GM15510 (cell line): ENCODE measurements around the gene NUDT3.

Experiments used
- POLR2A ChIP-seq: IDR thresholded peaks from 3 replicates; pipeline ENCODE4 v1.6.1; 2011; ENCODE audit warnings: borderline replicate concordance; ENCODE audit not compliant: insufficient read length; ENCODE audit errors: extremely low read depth

The NUDT3 gene

GRCh38 chr6:34340394-34340793, 52.1 kb downstream of the NUDT3 start:
- no peak for TF ChIP-seq POLR2A

GRCh38 chr6:34339971-34340370, 52.5 kb downstream of the NUDT3 start:
- TF ChIP-seq POLR2A = no peak

DNA sequence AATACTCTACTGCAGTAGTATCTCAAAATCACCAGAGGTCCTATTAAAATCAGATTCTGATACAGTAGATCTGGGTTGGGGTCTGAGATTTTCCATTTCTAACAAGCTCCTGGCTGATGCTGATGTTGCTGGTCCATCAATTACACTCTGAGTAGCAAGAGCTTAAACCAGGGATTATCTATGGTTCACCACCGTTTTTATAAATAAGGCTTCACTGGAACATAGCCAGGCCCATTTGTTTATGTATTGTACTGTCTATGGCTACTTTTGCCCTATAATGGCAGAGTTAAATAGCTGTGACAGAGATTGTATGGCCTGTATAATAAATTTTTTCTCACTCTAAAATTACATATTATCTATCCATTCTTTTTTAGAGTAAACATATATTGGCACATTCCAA, 53.0 kb downstream of the NUDT3 start:
- TF ChIP-seq POLR2A = no peak

DNA sequence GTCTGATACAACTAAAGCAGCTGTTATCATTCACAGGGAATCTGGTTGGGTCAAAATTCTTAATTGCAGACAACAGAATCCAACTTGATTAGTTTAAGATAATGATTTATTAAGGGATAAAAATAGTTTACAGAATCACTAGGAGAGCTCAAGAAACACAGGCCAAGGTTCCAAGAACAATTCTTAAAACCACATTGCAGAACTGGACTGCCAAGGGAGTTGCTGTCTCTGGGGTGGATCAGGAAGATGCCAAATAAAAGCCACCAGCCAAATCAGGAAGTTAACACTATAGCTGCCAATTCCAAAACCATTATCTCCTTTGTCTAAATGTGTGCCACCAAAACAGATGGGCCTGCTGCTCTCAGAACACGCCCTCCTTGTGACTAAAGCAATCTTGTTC, 53.7 kb downstream of the NUDT3 start:
- no peak for TF ChIP-seq POLR2A

GRCh38 chr6:34338377-34338776, 54.1 kb downstream of the NUDT3 start:
- no peak for TF ChIP-seq POLR2A

GRCh38 chr6:34334796-34335416, 57.6 kb downstream of the NUDT3 start:
- no peak for TF ChIP-seq POLR2A

DNA sequence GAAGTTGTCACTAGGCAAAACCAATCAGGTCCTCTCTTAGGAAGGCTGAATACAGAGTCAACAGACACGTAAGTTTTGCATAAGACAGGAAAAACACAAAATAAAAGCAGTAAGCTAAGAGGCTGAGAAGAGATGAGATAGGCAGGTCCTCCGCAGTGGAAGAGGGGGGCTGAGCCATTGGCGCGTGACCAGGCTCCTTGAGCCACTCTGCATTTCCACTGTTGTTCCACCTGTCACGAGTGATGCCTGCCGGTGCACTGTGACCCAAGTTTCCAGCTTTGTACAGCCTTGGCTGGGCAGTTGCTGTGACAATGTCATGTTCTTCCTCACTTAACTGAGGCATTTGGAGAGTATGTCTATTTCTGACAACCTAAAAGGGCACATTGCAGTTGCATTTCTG, 58.6 kb downstream of the NUDT3 start:
- TF ChIP-seq POLR2A = no peak

GRCh38 chr6:34332251-34333198, 59.9 kb downstream of the NUDT3 start:
- TF ChIP-seq POLR2A = no peak

GRCh38 chr6:34331371-34332050, 61.0 kb downstream of the NUDT3 start:
- TF ChIP-seq POLR2A = no peak

DNA sequence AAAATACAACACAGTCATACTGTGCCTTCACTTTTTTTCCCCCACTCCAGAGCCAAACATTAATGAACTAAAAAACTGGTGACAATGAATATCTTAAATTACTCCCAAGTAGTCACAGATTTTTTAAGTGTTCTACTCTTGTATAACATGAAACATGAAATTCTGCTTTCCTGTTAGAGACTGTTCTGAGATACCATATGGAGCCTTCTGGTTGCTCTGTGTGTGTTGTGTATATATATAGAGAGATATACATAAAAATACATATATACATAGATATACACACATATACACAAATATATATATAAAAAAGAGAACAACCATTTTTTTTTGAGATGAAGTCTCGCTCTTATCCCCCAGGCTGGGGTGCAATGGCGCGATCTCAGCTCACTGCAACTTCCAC, 63.5 kb downstream of the NUDT3 start:
- TF ChIP-seq POLR2A = no peak

DNA sequence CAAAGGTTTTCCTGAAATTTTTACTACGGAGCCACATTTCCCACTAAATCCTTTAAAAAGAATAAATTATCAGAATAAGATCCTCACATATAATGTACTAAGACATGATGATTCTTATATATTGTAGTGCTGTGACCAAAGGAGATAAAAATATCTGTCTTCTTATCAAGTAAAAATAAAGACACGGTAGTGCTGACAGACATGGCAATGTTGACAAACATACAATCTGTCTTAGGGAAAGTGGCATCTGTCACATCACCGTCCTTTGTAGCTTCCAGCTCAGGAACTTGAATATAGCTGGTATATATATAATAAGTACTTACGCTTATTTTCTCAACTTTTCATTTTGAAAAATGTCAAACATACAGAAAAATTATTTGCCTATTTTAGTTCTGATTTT, 66.8 kb downstream of the NUDT3 start:
- no peak for TF ChIP-seq POLR2A

DNA sequence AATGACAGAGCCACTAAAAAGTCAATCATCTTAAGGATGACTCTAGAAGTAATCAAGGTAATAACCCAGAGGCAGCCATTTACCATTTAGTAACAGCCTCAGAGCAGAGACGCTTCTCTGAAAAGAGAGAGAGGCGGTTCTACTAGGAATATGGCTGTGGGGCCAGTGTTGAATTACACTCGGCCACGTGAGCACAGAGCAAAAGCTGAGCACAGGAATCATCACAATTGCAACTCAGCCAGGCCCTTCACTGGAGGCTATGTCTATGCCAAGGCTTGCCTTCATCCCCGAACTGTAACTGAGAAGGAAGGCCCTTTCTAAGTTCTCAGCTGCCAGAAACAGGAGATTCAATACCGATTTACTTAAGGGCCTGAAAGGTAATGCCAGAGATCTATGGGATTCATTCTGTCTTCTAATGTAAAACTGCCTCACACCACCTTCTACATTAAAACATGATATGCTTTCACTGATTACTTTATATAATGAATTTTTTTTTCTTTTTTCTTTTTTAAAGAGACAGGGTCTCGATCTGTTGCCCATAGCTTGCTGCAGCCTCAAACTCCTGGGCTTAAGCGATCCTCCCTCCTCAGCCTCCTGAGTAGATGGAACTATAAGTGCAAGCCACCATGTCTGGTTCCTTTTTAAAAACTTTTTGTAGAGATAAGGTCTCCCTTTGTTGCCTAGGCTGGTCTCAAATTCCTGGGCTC, 67.6 kb downstream of the NUDT3 start:
- no peak for TF ChIP-seq POLR2A

- TF ChIP-seq POLR2A = no peak
These were observed 69.2 kb downstream of the NUDT3 start for GRCh38 chr6:34323300-34323699.

GRCh38 chr6:34322732-34323131, 69.7 kb downstream of the NUDT3 start:
- no peak for TF ChIP-seq POLR2A

GRCh38 chr6:34321821-34322220, 70.6 kb downstream of the NUDT3 start:
- no peak for TF ChIP-seq POLR2A

- no peak for TF ChIP-seq POLR2A
These were observed 73.0 kb downstream of the NUDT3 start for GRCh38 chr6:34319471-34319885.
